Neural cell (in vitro differentiated cells): ENCODE results near the gene WSB1. TPM values are rescaled to one million over a fixed set of nuclear protein-coding genes. Genes with fewer than 3 reads are reported as not detected.

Experiments
- H2AFZ ChIP-seq: fragments of 200-600, 300-800 bp; sonication (generic), shearing (Covaris generic); 2 replicates; pipeline ENCODE4 v1.6.0; 2014; ENCODE audit warnings: low read depth, mild to moderate bottlenecking, antibody characterized with exemption, low read length, moderate library complexity
- H3F3A ChIP-seq: fragments of 200-600 bp; shearing (Covaris generic); 2 replicates; pipeline ENCODE4 v1.6.1; 2016; ENCODE audit warnings: mild to moderate bottlenecking, moderate library complexity, mixed read lengths, antibody characterized with exemption, low read length; ENCODE audit not compliant: insufficient read depth, poor library complexity, severe bottlenecking
- H3K27ac ChIP-seq: fragments of 200-600, 300-800 bp; sonication (generic), shearing (Covaris generic); 2 replicates; pipeline ENCODE4 v1.5.1; 2014; ENCODE audit warnings: mild to moderate bottlenecking, low read length, moderate library complexity
- H3K27me3 ChIP-seq: fragments of 300-800, 200-600 bp; sonication (generic), shearing (Covaris generic); 2 replicates; pipeline ENCODE4 v1.6.0; 2014; ENCODE audit warnings: mild to moderate bottlenecking, low read depth, low read length, moderate library complexity; ENCODE audit not compliant: insufficient read depth
- H3K36me3 ChIP-seq: fragments of 300-800, 200-600 bp; sonication (generic), shearing (Covaris generic); 2 replicates; pipeline ENCODE4 v1.5.1; 2014; ENCODE audit warnings: mild to moderate bottlenecking, antibody characterized with exemption, low read length, moderate library complexity; ENCODE audit not compliant: insufficient read depth
- H3K4me2 ChIP-seq: fragments of 300-800, 200-600 bp; sonication (generic), shearing (Covaris generic); 2 replicates; pipeline ENCODE4 v1.6.0; 2014; ENCODE audit warnings: mild to moderate bottlenecking, low read length
- H3K4me3 ChIP-seq: fragments of 300-800, 200-600 bp; sonication (generic), shearing (Covaris generic); 2 replicates; pipeline ENCODE4 v1.5.1; 2014; ENCODE audit warnings: mild to moderate bottlenecking, low read length, moderate library complexity
- H3K79me2 ChIP-seq: fragments of 200-600 bp; shearing (Covaris generic); replicated peaks from 2 replicates; pipeline ENCODE4 v1.6.0; 2014; ENCODE audit warnings: mild to moderate bottlenecking, low read length, moderate library complexity; ENCODE audit not compliant: insufficient read depth
- H3K9ac ChIP-seq: fragments of 300-800, 200-600 bp; sonication (generic), shearing (Covaris generic); 2 replicates; pipeline ENCODE4 v1.6.1; 2016; ENCODE audit warnings: mild to moderate bottlenecking, low read length, mixed read lengths
- H3K9me2 ChIP-seq: fragments of 200-600 bp; shearing (Covaris generic); 2 replicates; pipeline ENCODE4 v1.6.1; 2016; ENCODE audit warnings: mild to moderate bottlenecking, low read length, mixed read lengths; ENCODE audit not compliant: insufficient read depth
- H3K9me3 ChIP-seq: fragments of 200-600, 300-800 bp; sonication (generic), shearing (Covaris generic); 2 replicates; pipeline ENCODE4 v1.6.1; 2016; ENCODE audit warnings: mild to moderate bottlenecking, mixed run types, low read length, moderate library complexity, mixed read lengths
- H4K20me1 ChIP-seq: fragments of 200-600 bp; shearing (Covaris generic); 2 replicates; pipeline ENCODE4 v1.6.1; 2016; ENCODE audit warnings: mild to moderate bottlenecking, mixed run types; ENCODE audit not compliant: insufficient read depth
- CTCF ChIP-seq: fragments of 450-650 bp; IDR thresholded peaks from 2 replicates; pipeline ENCODE4 v1.5.1; 2014; ENCODE audit warnings: antibody characterized with exemption, mild to moderate bottlenecking, moderate library complexity; ENCODE audit not compliant: poor library complexity, severe bottlenecking
- EP300 ChIP-seq: fragments of 450-650 bp; conservative IDR thresholded peaks from 2 replicates; pipeline ENCODE4 v1.6.1; 2014; ENCODE audit warnings: antibody characterized with exemption, mild to moderate bottlenecking, moderate library complexity; ENCODE audit not compliant: poor library complexity, severe bottlenecking
- EZH2 ChIP-seq: fragments of 200-600, 300-800 bp; shearing (Covaris generic), sonication (generic); IDR thresholded peaks from 2 replicates; pipeline ENCODE4 v1.6.1; 2014; ENCODE audit warnings: antibody characterized with exemption, low read length, borderline replicate concordance, mild to moderate bottlenecking; ENCODE audit not compliant: insufficient read depth, poor library complexity, severe bottlenecking
- MXI1 ChIP-seq: fragments of 450-650 bp; conservative IDR thresholded peaks from 2 replicates; pipeline ENCODE4 v1.6.1; 2014; ENCODE audit warnings: antibody characterized with exemption, mild to moderate bottlenecking; ENCODE audit not compliant: poor library complexity, severe bottlenecking
- POLR2AphosphoS5 ChIP-seq: IDR thresholded peaks from 2 replicates; pipeline ENCODE4 v1.6.1; 2012
- RAD21 ChIP-seq: fragments of 450-650 bp; conservative IDR thresholded peaks from 2 replicates; pipeline ENCODE4 v1.6.1; 2014; ENCODE audit warnings: antibody characterized with exemption, mild to moderate bottlenecking, moderate library complexity
- SMC3 ChIP-seq: fragments of 450-650 bp; conservative IDR thresholded peaks from 2 replicates; pipeline ENCODE4 v1.6.1; 2014; ENCODE audit warnings: antibody characterized with exemption, mild to moderate bottlenecking, moderate library complexity; ENCODE audit not compliant: poor library complexity
- TAF1 ChIP-seq: IDR thresholded peaks from 2 replicates; pipeline ENCODE4 v1.6.1; 2012; ENCODE audit warnings: low read depth
- polyA plus RNA-seq: library from polyadenylated mRNA; depleted of rRNA; stranded (reverse); fragments of >200 nt; gene quantifications from 2 replicates; pipeline ENCODE4 v1.2.3, GENCODE V29; 2014
- TF ChIP-seq, protein P1 (sequence below): IDR thresholded peaks from 2 replicates; pipeline ENCODE4 v1.6.1; 2012; ENCODE audit warnings: borderline replicate concordance

The WSB1 gene
- polyA plus RNA-seq, 1 donor from 2014 or later: 1,828 TPM

- no peaks in the 10 kb centered on the region for H3K27me3 ChIP-seq
- no peak overlapping the region for H3K27ac ChIP-seq
- no peak overlapping the region for H3K4me2 ChIP-seq
- H2AFZ ChIP-seq: no peak overlapping the region
- no peaks in the 10 kb centered on the region for H3K79me2 ChIP-seq
- H3K36me3 ChIP-seq: no peaks in the 10 kb centered on the region
- no peak overlapping the region for H3K4me3 ChIP-seq
- H3K9ac ChIP-seq: no peak overlapping the region
- no peaks in the 10 kb centered on the region for H4K20me1 ChIP-seq
- no peaks in the 10 kb centered on the region for H3K9me2 ChIP-seq
- no peaks in the 10 kb centered on the region for H3K9me3 ChIP-seq
- no peaks in the 10 kb centered on the region for H3F3A ChIP-seq
- TF ChIP-seq MXI1 (no peak), SMC3 (no peak), EP300 (no peak), RAD21 (no peak), TAF1 (no peak), EZH2 (no peak), CTCF (no peak), POLR2AphosphoS5 (no peak)
- TF ChIP-seq, protein P1, sequence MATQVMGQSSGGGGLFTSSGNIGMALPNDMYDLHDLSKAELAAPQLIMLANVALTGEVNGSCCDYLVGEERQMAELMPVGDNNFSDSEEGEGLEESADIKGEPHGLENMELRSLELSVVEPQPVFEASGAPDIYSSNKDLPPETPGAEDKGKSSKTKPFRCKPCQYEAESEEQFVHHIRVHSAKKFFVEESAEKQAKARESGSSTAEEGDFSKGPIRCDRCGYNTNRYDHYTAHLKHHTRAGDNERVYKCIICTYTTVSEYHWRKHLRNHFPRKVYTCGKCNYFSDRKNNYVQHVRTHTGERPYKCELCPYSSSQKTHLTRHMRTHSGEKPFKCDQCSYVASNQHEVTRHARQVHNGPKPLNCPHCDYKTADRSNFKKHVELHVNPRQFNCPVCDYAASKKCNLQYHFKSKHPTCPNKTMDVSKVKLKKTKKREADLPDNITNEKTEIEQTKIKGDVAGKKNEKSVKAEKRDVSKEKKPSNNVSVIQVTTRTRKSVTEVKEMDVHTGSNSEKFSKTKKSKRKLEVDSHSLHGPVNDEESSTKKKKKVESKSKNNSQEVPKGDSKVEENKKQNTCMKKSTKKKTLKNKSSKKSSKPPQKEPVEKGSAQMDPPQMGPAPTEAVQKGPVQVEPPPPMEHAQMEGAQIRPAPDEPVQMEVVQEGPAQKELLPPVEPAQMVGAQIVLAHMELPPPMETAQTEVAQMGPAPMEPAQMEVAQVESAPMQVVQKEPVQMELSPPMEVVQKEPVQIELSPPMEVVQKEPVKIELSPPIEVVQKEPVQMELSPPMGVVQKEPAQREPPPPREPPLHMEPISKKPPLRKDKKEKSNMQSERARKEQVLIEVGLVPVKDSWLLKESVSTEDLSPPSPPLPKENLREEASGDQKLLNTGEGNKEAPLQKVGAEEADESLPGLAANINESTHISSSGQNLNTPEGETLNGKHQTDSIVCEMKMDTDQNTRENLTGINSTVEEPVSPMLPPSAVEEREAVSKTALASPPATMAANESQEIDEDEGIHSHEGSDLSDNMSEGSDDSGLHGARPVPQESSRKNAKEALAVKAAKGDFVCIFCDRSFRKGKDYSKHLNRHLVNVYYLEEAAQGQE: no peak
These were observed 61.5 kb downstream of the WSB1 start for GRCh38 chr17:27355419-27355818.

- Histone ChIP-seq H3F3A (no peaks in the 10 kb centered on the region), H3K9me3 (no peaks in the 10 kb centered on the region), H4K20me1 (no peaks in the 10 kb centered on the region), H3K36me3 (no peaks in the 10 kb centered on the region), H3K27ac (no peak overlapping the region), H3K79me2 (no peaks in the 10 kb centered on the region), H3K27me3 (no peaks in the 10 kb centered on the region), H3K9me2 (no peaks in the 10 kb centered on the region), H2AFZ (no peak overlapping the region), H3K4me2 (no peak overlapping the region), H3K4me3 (no peak overlapping the region), H3K9ac (no peak overlapping the region)
- TF ChIP-seq RAD21: no peak
- no peak for TF ChIP-seq MXI1
- TF ChIP-seq TAF1: no peak
- TF ChIP-seq SMC3: no peak
- no peak for TF ChIP-seq EP300
- TF ChIP-seq, protein P1: no peak
- TF ChIP-seq POLR2AphosphoS5: no peak
- no peak for TF ChIP-seq CTCF
- no peak for TF ChIP-seq EZH2
These were observed 62.3 kb downstream of the WSB1 start for GRCh38 chr17:27356091-27356705.
